GM20000 (cell line): ENCODE measurements around the gene CSAD.
"Not testable (repeated sequence)": the region's sequence is repeated elsewhere in the genome, so short reads cannot be mapped to it uniquely, and the experiment has no call there.

ENCODE experiments used
- DNase-seq: peaks from one replicate; pipeline ENCODE4 v3.0.0; 2012; ENCODE audit warnings: low spot score
- TF ChIP-seq, protein P1 (sequence below): IDR thresholded peaks from 2 replicates; pipeline ENCODE4 v1.5.1; 2012; ENCODE audit warnings: mild to moderate bottlenecking, control low read depth; ENCODE audit errors: extremely low read depth, missing control alignments

CSAD gene

GRCh38 chr12:53115891-53116648, 64.7 kb downstream of the CSAD start:
- peak; percentile 12 for DNase-seq
- TF ChIP-seq, protein P1, sequence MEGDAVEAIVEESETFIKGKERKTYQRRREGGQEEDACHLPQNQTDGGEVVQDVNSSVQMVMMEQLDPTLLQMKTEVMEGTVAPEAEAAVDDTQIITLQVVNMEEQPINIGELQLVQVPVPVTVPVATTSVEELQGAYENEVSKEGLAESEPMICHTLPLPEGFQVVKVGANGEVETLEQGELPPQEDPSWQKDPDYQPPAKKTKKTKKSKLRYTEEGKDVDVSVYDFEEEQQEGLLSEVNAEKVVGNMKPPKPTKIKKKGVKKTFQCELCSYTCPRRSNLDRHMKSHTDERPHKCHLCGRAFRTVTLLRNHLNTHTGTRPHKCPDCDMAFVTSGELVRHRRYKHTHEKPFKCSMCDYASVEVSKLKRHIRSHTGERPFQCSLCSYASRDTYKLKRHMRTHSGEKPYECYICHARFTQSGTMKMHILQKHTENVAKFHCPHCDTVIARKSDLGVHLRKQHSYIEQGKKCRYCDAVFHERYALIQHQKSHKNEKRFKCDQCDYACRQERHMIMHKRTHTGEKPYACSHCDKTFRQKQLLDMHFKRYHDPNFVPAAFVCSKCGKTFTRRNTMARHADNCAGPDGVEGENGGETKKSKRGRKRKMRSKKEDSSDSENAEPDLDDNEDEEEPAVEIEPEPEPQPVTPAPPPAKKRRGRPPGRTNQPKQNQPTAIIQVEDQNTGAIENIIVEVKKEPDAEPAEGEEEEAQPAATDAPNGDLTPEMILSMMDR: no peak

DNA sequence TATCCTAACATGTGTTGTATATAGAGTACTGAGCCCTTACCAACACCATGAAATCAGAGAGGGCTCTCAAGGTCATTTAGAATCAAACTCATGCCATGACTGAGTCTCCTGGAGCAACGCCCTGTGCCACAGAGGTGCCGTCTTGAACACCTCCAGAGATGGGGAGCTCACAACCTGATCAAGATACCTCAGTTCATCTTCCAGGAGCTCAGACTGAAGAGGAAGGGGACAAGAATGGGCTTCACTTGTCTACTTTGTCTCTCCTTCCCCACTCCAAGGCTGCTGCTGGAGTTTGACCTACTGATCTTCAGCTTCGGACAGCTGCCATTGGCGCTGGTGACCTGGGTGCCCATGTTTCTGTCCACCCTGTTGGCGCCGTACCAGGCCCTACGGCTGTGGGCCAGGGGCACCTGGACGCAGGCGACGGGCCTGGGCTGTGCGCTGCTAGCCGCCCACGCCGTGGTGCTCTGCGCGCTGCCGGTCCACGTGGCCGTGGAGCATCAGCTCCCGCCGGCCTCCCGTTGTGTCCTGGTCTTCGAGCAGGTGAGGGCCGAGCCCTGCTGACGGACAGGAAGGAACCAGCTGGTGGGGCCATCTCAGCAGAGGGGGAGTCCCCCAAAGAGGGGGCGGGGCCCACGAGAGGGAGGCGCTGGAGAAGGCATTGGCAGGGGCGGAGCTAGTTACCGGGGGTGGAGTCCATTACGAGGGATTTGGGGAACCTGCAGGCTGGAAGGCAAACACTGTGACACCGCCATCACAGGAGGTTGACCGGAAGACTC, 65.4 kb downstream of the CSAD start:
- DNase-seq: peak; percentile 25
- TF ChIP-seq, protein P1: no peak

DNA sequence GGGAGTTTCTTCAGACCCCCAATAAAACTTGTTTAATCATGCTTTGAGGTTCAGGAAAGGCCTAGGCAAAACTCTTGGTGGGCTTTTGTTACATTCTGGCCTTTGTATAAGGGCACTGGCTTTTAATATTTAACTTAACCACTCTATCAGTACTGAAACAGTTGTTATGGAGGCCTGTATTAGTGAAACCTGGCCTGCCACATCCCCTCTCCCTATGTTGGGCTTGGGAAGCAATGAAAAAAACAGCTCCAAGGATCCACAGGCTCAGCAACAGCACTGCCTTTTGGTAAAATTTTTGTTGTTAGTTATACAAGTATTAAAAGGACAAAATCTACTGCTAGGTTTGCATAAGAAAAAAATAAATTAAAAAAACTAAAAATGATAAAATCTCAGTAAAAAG, 66.8 kb downstream of the CSAD start:
- peak; percentile 14 for DNase-seq
- TF ChIP-seq, protein P1: no peak

DNA sequence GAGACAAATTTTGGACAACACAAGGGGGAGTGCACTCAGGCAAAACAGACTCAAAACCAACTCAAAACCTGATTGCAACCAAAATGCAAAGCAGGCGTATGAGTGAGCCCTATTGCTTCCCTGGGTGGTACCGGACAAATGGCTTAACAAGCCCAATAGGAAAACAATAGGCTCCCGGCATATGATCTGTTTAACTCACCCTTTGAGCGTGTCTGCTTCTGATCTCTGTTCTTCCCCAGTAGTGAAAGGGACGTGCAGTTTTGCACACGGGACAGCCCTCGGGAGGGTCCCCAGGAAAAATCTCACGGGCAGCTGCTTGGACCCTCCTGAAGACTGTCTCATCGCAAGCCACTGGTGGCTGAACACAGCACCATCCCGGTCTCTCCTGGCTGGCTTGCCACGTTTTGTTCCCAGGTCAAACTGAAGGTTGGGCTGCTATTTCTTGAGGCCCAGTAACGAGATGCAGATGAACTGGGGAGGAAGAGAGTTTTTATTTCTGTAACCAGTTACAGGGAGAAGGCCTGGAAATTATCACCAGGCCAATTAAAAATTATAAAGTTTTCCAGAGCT, 67.5 kb downstream of the CSAD start:
- peak; percentile 9 for DNase-seq
- TF ChIP-seq, protein P1: no peak

DNA sequence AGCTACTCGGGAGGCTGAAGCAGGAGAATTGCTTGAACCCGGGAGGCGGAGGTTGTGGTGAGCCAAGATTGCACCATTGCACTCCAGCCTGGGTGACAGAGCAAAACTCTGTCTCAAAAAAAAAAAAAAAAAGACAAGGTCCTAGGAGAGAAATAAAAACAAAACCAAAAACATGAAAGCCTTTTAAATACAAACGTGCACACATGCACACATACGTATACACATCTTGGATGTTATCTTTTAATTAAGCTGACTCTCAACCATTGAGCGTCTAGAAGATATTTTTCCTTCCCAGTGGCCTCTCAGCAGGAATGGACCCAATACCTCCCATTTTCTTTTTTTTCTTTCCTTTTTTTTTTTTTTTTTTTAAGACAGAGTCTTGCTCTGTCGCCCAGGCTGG, 68.3 kb downstream of the CSAD start:
- not testable (repeated sequence) for DNase-seq
